GM21390 (cell line): Measurements from ENCODE around the gene CLMN.

Experiments
- ATAC-seq: cut with Tn5 transposase; IDR thresholded peaks from one replicate; pipeline ENCODE4 v1.9.1; 2021; ENCODE audit not compliant: unreplicated experiment

CLMN gene

GRCh38 chr14:95264271-95264973, 55.3 kb downstream of the CLMN start:
- ATAC-seq: no peak

DNA sequence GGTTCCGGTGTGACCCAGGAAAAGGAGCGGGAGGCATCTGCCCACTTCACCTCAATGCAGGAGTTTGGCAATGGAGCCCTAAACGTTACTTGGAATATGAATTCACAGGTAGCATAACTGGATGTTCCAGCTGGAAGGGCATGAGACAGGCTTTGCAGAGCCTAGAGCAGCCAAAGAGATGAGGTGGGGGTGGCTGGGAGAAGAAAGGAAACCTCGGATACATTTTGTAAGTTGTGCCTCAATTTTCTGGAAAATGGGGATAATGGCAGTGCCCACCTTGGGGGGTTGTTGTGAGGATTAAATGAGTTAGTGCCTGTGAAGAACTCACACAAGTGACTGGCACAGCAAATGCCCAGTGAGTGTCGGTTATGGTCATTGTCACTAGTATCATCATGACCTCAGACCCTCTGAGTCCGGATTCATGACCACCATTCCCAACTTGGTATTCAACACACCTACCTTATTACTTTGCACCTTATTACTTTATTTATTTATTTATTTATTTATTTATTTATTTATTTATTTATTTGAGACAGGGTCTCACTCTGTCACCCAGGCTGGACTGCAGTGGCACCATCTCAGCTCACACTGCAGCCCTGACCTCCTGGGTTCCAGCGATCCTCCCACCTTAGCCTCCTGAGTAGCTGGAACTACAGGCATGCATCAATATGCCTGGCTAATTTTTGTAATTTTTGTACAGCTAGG, 56.0 kb downstream of the CLMN start:
- no peak for ATAC-seq

GRCh38 chr14:95262511-95262891, 57.2 kb downstream of the CLMN start:
- no peak for ATAC-seq

DNA sequence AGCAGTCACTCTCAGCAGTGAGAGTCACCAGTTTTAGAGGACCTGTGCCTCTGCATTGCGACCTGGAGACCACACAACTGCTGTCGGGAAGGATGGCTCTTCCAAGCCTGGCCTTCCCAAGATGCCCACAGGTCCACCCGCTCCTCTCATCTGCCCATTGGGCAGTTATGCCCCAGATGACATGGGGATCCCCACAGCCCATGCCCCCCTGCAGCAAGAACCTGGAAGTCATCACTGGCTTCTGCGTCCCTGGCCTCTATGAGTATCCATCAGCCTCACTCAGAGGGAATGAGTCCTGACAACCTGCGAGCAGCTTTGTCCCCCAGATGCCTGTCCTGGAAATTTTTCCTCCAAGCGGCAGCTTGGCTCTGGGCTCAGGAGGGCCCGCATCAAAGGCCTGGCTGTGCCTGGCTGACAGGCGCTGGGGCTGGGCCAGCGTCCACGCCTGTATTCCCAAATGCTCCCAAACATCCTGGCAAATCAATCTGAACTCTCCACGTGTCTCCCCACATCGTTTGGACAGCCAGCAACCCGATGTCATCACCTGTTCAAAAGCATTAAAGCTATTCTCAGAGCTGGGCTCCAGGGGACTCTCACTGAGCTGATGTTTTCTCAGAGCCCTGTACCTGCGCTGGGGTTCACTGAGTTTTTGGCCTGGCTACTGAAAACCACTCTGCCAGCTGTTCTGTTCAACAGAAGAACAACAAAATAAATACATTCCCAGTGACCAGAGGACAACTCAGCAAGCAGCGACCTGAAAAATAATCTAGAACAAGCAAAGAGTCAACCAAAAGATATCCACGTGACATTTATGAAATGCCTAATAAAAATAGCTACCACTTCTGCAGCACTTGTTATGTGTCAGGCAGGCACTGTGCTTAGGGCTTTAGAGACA, 57.8 kb downstream of the CLMN start:
- no peak for ATAC-seq

- no peak for ATAC-seq
Observed at GRCh38 chr14:95260537-95261361, 59.0 kb downstream of the CLMN start.

GRCh38 chr14:95258754-95259593, 60.7 kb downstream of the CLMN start:
- no peak for ATAC-seq

GRCh38 chr14:95258156-95258555, 61.6 kb downstream of the CLMN start:
- no peak for ATAC-seq

DNA sequence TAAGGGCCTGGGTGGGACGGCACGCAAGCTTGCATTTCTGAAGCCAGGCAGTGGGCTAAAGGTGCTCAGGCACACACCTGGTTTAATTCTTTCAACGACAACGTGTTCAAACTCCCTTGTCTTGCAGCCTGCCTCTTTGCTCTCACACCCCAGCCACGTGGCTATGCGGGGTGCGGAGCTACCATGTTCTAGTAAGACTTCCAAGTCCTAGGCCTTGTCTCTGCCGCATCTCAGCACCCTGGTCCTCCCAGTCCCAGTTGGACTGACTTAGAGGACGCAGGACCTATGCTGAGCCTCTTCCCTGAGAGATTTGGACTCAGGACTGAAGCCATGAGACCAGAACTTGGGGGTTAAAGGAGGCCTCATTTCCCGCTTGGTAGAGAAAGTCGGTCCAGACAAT, 62.2 kb downstream of the CLMN start:
- no peak for ATAC-seq

GRCh38 chr14:95256776-95257060, 63.0 kb downstream of the CLMN start:
- ATAC-seq: no peak

DNA sequence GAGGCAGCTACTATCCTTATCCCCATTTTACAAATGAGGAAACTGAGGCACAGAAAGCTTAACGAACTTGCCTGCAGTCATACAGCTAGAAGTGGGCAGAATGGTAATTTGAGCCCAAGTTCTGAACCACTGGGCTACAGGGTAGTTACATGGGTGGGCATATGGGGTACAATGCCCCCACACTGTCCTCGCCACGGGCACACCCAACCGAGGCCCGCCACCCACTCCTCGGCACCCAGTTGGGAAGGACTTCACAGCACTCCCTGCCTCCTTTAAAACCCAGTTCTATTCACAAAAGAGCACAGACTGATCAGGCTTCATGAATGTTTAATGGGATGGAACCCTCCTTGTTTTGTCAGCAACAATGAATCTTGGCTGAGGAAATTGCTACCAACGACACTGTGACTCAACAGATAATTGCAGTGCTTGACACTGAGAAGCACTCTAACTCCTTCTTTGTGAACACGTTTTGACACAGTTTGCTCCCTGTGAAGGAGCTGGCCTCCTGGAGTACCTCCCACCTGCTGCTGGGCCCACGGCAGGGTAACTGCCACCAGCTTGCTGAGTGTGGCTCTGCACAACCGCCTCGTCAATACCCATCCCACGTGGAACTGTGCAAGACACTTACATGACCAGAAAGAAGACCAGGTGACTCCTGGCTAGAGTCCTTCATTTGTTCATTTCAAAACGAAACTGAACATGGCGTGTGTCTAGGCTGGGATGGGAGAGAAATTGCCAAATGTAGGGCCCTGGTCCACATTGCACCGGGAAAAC, 63.5 kb downstream of the CLMN start:
- no peak for ATAC-seq

GRCh38 chr14:95255487-95255886, 64.2 kb downstream of the CLMN start:
- ATAC-seq: no peak

DNA sequence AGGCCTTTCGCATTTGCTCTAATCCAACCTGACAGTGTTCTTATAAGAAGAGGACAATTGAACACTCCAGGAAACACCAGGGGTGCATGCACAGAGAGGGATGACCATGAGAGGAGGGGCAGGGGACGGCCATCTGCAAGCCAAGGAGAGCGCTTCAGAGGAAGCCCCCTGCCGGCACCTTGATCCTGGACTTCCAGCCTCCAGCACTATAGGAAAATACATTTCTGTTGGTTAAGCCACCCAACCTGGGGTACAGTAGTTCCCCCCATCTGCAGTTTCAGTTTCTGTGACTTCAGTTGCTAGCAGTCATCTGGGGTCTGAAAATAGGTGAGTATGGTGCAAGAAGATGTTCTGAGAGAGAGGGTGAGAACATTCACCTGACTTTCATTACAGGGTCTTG, 64.7 kb downstream of the CLMN start:
- peak; percentile 46 for ATAC-seq

GRCh38 chr14:95254288-95254687, 65.4 kb downstream of the CLMN start:
- ATAC-seq: no peak

DNA sequence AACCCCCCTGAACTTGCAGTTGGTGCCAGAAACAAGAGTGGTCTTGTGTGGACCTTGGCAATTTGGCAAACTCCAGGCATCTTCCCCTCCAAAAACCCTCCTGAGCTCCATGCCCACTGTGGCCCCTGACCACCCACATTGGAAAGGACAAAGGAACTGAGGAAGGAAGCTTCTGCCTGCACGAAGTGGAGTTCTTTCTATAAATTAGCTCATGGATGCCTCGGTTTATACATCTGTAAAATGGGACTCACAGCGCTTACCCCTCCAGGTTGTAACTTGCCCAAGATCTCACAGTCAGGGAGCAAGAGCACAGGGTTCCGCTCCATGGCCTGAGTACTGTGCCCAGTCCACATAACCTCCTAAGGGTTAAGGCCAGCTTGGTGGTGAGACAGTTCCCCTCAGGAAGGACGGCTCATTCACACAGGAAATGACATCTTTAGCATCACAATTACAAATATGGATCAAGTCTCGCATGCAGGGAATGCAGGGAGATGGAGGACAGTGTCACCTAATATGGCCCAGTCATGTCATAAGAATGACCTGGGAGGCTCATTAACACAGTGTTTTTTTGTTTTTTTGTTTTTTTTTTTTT, 66.6 kb downstream of the CLMN start:
- no peak for ATAC-seq

DNA sequence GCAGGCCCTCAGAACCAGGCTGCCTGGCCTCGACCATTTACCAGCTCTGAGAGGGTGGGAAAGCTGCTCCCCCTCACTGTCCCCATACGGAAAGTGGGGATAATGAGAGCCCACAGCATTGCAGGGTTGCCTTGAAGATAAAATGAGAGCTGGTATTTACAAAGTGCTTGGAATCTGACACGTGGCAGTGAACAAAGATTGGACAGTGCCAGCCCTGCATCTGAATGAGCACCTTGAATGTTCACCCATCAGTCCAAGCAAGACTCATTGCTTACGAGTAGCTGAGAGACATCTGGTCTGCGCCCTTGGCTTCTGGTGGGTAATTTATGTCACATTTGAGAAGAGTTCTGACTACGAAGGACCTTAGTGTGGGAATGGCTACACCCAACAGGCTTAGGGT, 67.5 kb downstream of the CLMN start:
- no peak for ATAC-seq

- no peak for ATAC-seq
Observed at GRCh38 chr14:95250936-95251335, 68.8 kb downstream of the CLMN start.

- no peak for ATAC-seq
Observed at GRCh38 chr14:95250140-95250769, 69.5 kb downstream of the CLMN start.

- no peak for ATAC-seq
Observed at GRCh38 chr14:95248432-95248831, 71.3 kb downstream of the CLMN start.

DNA sequence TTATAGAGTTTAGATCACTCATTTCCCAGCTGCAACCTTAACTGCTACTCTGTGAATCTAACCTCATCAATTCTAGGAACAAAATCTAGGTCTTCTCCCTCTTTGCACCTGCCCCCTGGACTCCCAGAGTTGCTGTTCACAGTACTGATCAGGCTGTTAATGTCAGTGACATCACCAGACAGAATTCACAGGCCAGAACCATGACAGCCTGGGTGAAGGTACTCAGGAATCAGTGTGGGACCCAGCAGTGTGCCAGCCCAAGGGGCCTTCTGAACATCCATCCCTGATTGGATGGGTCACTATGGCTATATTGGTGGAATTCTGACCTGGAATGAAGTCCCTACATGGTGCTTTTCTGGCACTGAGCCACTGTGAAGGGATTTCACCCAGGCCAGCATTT, 72.8 kb downstream of the CLMN start:
- ATAC-seq: no peak
